HEK293 (cell line): Measurements from ENCODE around the gene DRC1.

ENCODE experiments used
- HOXD13 ChIP-seq: sonication (generic); formaldehyde crosslinking; IDR thresholded peaks from 2 replicates; pipeline ENCODE4 v1.8.0; 2022; ENCODE audit warnings: missing genetic modification reagents, borderline replicate concordance
- ZFP3 ChIP-seq: fragments of 450-650 bp; formaldehyde crosslinking; IDR thresholded peaks from 2 replicates; pipeline ENCODE4 v1.5.1; 2016; ENCODE audit warnings: low read depth, missing biosample characterization, missing genetic modification characterization
- ZNF121 ChIP-seq: fragments of 450-650 bp; formaldehyde crosslinking; IDR thresholded peaks from 2 replicates; pipeline ENCODE4 v1.5.1; 2016; ENCODE audit warnings: missing biosample characterization, missing genetic modification characterization
- ZNF302 ChIP-seq: fragments of 450-650 bp; formaldehyde crosslinking; IDR thresholded peaks from 2 replicates; pipeline ENCODE4 v1.5.1; 2016; ENCODE audit warnings: missing biosample characterization, missing genetic modification characterization, low read depth
- ZNF76 ChIP-seq: fragments of 450-650 bp; formaldehyde crosslinking; IDR thresholded peaks from 2 replicates; pipeline ENCODE4; 2016; ENCODE audit warnings: low read depth, missing biosample characterization, missing genetic modification characterization, borderline replicate concordance
- ZNF785 ChIP-seq: fragments of 450-650 bp; formaldehyde crosslinking; IDR thresholded peaks from 2 replicates; pipeline ENCODE4 v1.5.1; 2016; ENCODE audit warnings: missing biosample characterization, missing genetic modification characterization
- TF ChIP-seq, protein P1 (sequence below): fragments of 450-650 bp; formaldehyde crosslinking; IDR thresholded peaks from 2 replicates; pipeline ENCODE4 v1.5.1; 2016; ENCODE audit warnings: missing biosample characterization, missing genetic modification characterization
- TF ChIP-seq, protein P2 (sequence below): fragments of 450-650 bp; formaldehyde crosslinking; IDR thresholded peaks from 2 replicates; pipeline ENCODE4 v1.5.1; 2016; ENCODE audit warnings: missing biosample characterization, missing genetic modification characterization

GRCh38 chr2:26464390-26465265 is 62.9 kb downstream of the DRC1 start:
- TF ChIP-seq ZNF302 (tag by site-specific recombination) (no peak), ZFP3 (tag by site-specific recombination) (no peak), HOXD13 (CRISPR knock-in tag) (no peak), ZNF76 (no peak), ZNF121 (no peak), ZNF785 (tag by site-specific recombination) (no peak)
- TF ChIP-seq, protein P1, sequence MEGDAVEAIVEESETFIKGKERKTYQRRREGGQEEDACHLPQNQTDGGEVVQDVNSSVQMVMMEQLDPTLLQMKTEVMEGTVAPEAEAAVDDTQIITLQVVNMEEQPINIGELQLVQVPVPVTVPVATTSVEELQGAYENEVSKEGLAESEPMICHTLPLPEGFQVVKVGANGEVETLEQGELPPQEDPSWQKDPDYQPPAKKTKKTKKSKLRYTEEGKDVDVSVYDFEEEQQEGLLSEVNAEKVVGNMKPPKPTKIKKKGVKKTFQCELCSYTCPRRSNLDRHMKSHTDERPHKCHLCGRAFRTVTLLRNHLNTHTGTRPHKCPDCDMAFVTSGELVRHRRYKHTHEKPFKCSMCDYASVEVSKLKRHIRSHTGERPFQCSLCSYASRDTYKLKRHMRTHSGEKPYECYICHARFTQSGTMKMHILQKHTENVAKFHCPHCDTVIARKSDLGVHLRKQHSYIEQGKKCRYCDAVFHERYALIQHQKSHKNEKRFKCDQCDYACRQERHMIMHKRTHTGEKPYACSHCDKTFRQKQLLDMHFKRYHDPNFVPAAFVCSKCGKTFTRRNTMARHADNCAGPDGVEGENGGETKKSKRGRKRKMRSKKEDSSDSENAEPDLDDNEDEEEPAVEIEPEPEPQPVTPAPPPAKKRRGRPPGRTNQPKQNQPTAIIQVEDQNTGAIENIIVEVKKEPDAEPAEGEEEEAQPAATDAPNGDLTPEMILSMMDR (tag by site-specific recombination) = no peak
- TF ChIP-seq, protein P2, sequence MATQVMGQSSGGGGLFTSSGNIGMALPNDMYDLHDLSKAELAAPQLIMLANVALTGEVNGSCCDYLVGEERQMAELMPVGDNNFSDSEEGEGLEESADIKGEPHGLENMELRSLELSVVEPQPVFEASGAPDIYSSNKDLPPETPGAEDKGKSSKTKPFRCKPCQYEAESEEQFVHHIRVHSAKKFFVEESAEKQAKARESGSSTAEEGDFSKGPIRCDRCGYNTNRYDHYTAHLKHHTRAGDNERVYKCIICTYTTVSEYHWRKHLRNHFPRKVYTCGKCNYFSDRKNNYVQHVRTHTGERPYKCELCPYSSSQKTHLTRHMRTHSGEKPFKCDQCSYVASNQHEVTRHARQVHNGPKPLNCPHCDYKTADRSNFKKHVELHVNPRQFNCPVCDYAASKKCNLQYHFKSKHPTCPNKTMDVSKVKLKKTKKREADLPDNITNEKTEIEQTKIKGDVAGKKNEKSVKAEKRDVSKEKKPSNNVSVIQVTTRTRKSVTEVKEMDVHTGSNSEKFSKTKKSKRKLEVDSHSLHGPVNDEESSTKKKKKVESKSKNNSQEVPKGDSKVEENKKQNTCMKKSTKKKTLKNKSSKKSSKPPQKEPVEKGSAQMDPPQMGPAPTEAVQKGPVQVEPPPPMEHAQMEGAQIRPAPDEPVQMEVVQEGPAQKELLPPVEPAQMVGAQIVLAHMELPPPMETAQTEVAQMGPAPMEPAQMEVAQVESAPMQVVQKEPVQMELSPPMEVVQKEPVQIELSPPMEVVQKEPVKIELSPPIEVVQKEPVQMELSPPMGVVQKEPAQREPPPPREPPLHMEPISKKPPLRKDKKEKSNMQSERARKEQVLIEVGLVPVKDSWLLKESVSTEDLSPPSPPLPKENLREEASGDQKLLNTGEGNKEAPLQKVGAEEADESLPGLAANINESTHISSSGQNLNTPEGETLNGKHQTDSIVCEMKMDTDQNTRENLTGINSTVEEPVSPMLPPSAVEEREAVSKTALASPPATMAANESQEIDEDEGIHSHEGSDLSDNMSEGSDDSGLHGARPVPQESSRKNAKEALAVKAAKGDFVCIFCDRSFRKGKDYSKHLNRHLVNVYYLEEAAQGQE (tag by site-specific recombination) = no peak
